CD4-positive, alpha-beta T cell (primary cell): ENCODE measurements around the gene OPCML. TPM values are rescaled to one million over a fixed set of nuclear protein-coding genes. Genes with fewer than 3 reads are reported as not detected.

Experiments used
- ATAC-seq: fragments of 200-7000 bp; cut with Tn5 transposase; one replicate; pipeline ENCODE4 v1.10.0; 2022; ENCODE audit warnings: mild to moderate bottlenecking; ENCODE audit not compliant: poor library complexity
- CTCF ChIA-PET: fragments of 350-600 bp; sonication (Branson Sonifier 250); formaldehyde crosslinking; loops from one replicate; lab custom pipeline; 2021; ENCODE audit warnings: antibody characterized with exemption, inconsistent platforms; lab: Charles Lee
- POLR2A ChIA-PET: fragments of 350-600 bp; sonication (Branson Sonifier 250); formaldehyde crosslinking; loops from one replicate; lab custom pipeline; 2021; ENCODE audit warnings: antibody characterized with exemption, inconsistent platforms; lab: Charles Lee
- DNase-seq, 14 experiments: peaks; one replicate each; pipeline ENCODE4 v3.0.0-alpha.2; 2013 to 2020; ENCODE audit warnings: mixed read lengths in 2 of 14
- H3K27ac ChIP-seq, 2 donors: one replicate each; pipeline versions ENCODE4 v1.5.1 to v1.7.0; 2013; ENCODE audit warnings: low read length in 2 of 2, low read depth in 1 of 2, mild to moderate bottlenecking in 1 of 2
- H3K27me3 ChIP-seq, 2 experiments: 1 replicate in 1 of 2; 2 replicates in 1 of 2; pipeline versions ENCODE4 v1.6.1 to v1.7.0; 2013; ENCODE audit warnings: low read length in 2 of 2, control low read depth in 1 of 2, mild to moderate bottlenecking in 1 of 2, moderate library complexity in 1 of 2; ENCODE audit not compliant: insufficient read depth in 2 of 2, control insufficient read depth in 1 of 2
- H3K36me3 ChIP-seq: one replicate; pipeline ENCODE4 v1.6.1; 2013; ENCODE audit warnings: low read length, control low read depth; ENCODE audit not compliant: insufficient read depth
- H3K4me1 ChIP-seq: one replicate; pipeline ENCODE4 v1.6.1; 2013; ENCODE audit warnings: low read length, control low read depth; ENCODE audit not compliant: insufficient read depth
- H3K4me3 ChIP-seq: one replicate; pipeline ENCODE4 v1.5.1; 2013; ENCODE audit warnings: mild to moderate bottlenecking, low read length, moderate library complexity
- H3K9me3 ChIP-seq, 2 experiments: 1 replicate in 1 of 2; 2 replicates in 1 of 2; pipeline versions ENCODE4 v1.6.1 to v1.7.0; 2013; ENCODE audit warnings: low read length in 2 of 2, mild to moderate bottlenecking in 2 of 2, control low read depth in 1 of 2, moderate library complexity in 1 of 2; ENCODE audit not compliant: control insufficient read depth in 1 of 2, insufficient read depth in 1 of 2
- H3K27ac Mint-ChIP-seq: one replicate; pipeline ENCODE4 v1.8.0; 2020; ENCODE audit warnings: mixed read lengths
- H3K27me3 Mint-ChIP-seq: one replicate; pipeline ENCODE4 v1.8.0; 2021; ENCODE audit warnings: mixed read lengths
- H3K36me3 Mint-ChIP-seq: one replicate; pipeline ENCODE4 v1.8.0; 2021; ENCODE audit warnings: low read depth, mixed read lengths
- H3K4me1 Mint-ChIP-seq: one replicate; pipeline ENCODE4 v1.8.0; 2021; ENCODE audit warnings: low read depth, mixed read lengths
- H3K4me3 Mint-ChIP-seq: one replicate; pipeline ENCODE4 v1.8.0; 2020; ENCODE audit warnings: mild to moderate bottlenecking, mixed read lengths
- H3K9me3 Mint-ChIP-seq: one replicate; pipeline ENCODE4 v1.8.0; 2020; ENCODE audit warnings: mixed read lengths
- intact Hi-C, 2 experiments: fragments of 100-400 bp; cut with DNase I in 1 of 2; cut with micrococcal nuclease in 1 of 2; formaldehyde crosslinking; loops; one replicate each; pipeline versions ENCODE4 v1.15.1 to v1.9.0; 2023 to 2025; cut with DNase I, micrococcal nuclease
- total RNA-seq, 174 experiments: library from RNA in 2 of 174; stranded (reverse) in 2 of 174; gene quantifications; one replicate each; pipeline ENCODE4 v1.2.3 and lab custom pipeline; 2021 to 2026
- TF ChIP-seq, protein P1 (sequence below): fragments of 200-600 bp; IDR thresholded peaks from one replicate; pipeline ENCODE4 v1.8.0; 2022; ENCODE audit warnings: antibody characterized with exemption, mild to moderate bottlenecking

The OPCML gene
- total RNA-seq, 2 experiments from 2014 or later = not detected

- Mint-ChIP-seq H3K27me3 (peaks cover 8% of the 10 kb centered on the region), H3K4me1 (no peaks in the 10 kb centered on the region), H3K9me3 (no peaks in the 10 kb centered on the region), H3K4me3 (no peak overlapping the region), H3K36me3 (no peaks in the 10 kb centered on the region), H3K27ac (no peak overlapping the region)
- Histone ChIP-seq H3K4me1 (no peaks in the 10 kb centered on the region), H3K27ac (no peak overlapping the region), H3K27me3 (no peaks in the 10 kb centered on the region), H3K9me3 (peaks cover 0 to 7% of the 10 kb centered on the region in 2 experiments), H3K4me3 (no peak overlapping the region), H3K36me3 (no peaks in the 10 kb centered on the region)
- DNase-seq (no peak), ATAC-seq (no peak)
- ChIA-PET POLR2A (no interaction called here), CTCF (no interaction called here)
- TF ChIP-seq, protein P1, sequence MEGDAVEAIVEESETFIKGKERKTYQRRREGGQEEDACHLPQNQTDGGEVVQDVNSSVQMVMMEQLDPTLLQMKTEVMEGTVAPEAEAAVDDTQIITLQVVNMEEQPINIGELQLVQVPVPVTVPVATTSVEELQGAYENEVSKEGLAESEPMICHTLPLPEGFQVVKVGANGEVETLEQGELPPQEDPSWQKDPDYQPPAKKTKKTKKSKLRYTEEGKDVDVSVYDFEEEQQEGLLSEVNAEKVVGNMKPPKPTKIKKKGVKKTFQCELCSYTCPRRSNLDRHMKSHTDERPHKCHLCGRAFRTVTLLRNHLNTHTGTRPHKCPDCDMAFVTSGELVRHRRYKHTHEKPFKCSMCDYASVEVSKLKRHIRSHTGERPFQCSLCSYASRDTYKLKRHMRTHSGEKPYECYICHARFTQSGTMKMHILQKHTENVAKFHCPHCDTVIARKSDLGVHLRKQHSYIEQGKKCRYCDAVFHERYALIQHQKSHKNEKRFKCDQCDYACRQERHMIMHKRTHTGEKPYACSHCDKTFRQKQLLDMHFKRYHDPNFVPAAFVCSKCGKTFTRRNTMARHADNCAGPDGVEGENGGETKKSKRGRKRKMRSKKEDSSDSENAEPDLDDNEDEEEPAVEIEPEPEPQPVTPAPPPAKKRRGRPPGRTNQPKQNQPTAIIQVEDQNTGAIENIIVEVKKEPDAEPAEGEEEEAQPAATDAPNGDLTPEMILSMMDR = no peak
- intact Hi-C loops = no loop called here
Observed at GRCh38 chr11:132646890-132647289, 885.4 kb downstream of the OPCML start.

DNA sequence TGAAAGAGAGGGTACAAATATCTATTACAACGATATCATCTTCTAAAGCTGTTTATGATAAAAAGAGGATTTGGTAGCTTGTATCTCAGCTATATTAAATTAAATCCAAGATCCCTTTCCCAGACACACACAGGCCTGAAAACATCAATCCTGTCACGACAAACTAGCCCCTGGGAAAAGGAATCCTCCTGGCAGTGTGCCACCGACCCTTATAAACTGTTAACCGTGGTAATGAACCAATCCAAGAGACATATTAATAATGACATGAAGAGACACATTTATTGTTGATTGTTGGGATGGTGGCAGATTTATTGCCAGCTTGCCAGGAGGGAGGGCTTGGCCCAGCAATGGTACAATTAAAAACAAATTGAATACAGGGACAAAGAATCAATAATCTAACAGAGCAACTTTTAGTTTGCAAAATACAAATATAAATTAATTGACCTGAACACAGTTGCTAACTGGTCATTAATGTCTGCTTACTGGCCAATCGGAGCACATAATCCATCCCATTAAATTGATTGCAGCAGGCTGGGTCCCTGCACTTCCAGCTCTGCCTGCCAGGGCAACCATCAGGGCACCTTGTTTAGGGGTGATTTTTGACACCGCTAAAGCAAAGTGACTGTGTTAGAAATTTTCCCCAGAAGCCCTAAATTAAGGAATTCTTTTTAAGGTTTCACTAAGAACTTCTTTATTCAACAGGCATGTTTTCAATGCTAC is 887.6 kb downstream of the OPCML start:
- intact Hi-C loops = no loop called here
- Mint-ChIP-seq H3K4me1 (no peaks in the 10 kb centered on the region), H3K27ac (no peak overlapping the region), H3K9me3 (no peaks in the 10 kb centered on the region), H3K27me3 (peaks cover 4% of the 10 kb centered on the region), H3K36me3 (no peaks in the 10 kb centered on the region), H3K4me3 (no peak overlapping the region)
- Histone ChIP-seq H3K4me3 (no peak overlapping the region), H3K36me3 (no peaks in the 10 kb centered on the region), H3K27ac (no peak overlapping the region), H3K27me3 (no peaks in the 10 kb centered on the region), H3K9me3 (peaks cover 0 to 7% of the 10 kb centered on the region in 2 experiments), H3K4me1 (peaks cover 4% of the 10 kb centered on the region)
- POLR2A ChIA-PET = no interaction called here
- no peak for DNase-seq
- ATAC-seq = no peak
- CTCF ChIA-PET = no interaction called here
- TF ChIP-seq, protein P1 = no peak

DNA sequence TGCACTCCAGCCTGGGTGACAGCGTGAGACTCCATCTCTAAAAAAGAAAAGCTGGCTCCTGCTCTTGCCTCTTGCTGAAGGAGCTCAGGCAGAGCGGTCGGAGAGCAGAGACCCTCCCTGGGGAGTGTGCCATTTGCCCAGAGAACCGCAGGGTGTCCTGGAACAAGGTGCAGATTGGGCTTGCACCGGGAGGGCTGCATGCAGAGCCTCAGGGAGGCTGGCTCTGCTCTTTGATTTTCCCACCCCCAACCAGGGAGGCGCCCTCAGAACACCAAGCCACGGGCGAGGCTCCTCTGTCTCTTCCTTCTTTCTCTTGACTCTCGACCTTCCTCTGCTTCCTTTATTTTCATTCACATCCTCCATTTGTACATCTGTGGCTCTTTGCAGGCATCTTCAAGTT is 889.1 kb downstream of the OPCML start:
- Histone ChIP-seq H3K4me3 (no peak overlapping the region), H3K4me1 (peaks cover 4% of the 10 kb centered on the region), H3K9me3 (peaks cover 0 to 4% of the 10 kb centered on the region in 2 experiments), H3K27ac (no peak overlapping the region), H3K36me3 (no peaks in the 10 kb centered on the region), H3K27me3 (no peaks in the 10 kb centered on the region)
- H3K9me3 Mint-ChIP-seq = no peaks in the 10 kb centered on the region
- no peaks in the 10 kb centered on the region for H3K4me1 Mint-ChIP-seq
- ATAC-seq = no peak
- TF ChIP-seq, protein P1 = no peak
- no peaks in the 10 kb centered on the region for H3K27me3 Mint-ChIP-seq
- no peak overlapping the region for H3K27ac Mint-ChIP-seq
- CTCF ChIA-PET = no interaction called here
- intact Hi-C loops = no loop called here
- H3K36me3 Mint-ChIP-seq = no peaks in the 10 kb centered on the region
- POLR2A ChIA-PET = no interaction called here
- no peak overlapping the region for H3K4me3 Mint-ChIP-seq
- DNase-seq = no peak
